Activated CD4-positive, alpha-beta T cell treated with anti-CD3 and anti-CD28 coated beads for 48 hours (primary cell): ENCODE results near the gene PDCD11.

Source experiments
- DNase-seq: peaks from one replicate; pipeline ENCODE4 v3.0.0-alpha.2; 2020

Gene PDCD11

GRCh38 chr10:103419101-103419500, 22.7 kb downstream of the PDCD11 start:
- no peak for DNase-seq

DNA sequence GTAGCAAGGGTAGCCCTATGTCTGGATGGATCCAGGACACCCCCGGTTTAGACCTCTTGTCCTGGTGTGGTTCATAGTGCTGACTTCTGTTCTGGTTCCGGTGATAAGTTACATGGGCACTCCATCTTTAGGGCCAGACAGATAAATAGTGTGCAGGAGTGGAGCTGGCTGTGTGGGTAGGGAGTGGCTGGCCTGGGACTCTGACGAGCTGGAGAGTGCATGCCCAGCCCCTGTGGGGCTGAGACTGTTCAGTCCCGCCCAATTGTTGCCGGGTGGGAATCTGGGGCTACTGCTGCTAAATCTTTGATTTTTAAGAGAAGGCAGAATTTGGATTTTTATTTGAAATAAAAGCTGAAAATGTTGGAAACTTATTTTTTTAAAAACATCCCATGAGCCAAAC, 27.3 kb downstream of the PDCD11 start:
- DNase-seq = no peak

DNA sequence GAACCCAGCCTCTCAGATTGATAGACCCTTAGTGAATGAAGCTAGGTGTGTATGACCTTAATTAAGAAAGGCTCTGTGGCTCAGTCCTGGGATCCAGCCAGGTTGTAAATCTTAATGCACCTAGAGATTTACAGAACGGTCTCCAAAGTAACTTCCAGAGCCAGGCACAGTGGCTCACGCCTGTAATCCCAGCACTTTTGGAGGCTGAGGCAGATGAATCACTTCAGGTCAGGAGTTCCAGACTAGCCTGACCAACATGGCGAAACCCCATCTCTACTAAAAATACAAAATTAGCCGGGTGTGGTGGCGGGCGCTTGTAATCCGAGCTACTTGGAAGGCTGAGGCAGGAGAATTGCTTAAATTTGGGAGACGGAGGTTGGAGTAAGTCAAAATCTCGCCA, 31.4 kb downstream of the PDCD11 start:
- no peak for DNase-seq

DNA sequence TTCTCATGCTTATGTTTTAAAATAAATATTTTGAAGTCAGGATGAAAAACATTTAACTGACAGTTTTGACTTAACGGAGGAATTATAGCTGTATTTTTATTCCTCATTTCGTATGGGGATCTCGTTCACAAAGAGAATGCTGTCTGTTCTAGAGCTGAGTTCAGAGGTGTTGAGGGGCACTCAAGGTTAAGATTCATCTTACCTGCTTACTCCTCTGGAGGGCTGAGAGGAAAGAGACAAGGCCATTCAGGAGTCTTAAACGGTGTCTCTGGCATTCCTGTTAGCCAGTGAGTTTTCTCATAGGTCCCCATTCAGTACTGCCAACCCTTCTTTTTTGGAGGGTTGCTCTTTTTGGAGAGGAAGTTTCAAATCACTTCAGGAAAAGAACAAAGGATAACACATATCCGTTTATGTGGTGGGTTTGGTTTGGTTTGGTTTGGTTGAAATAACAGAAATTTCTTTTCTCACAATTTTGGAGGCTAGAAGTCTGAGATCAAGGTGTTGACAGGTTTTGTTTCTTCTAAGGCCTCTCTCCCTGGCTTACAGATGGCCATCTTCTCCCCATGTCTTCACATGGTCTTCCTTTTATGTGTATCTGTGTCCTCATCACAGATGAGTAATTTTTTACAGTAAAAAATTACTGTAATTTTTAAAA, 32.7 kb downstream of the PDCD11 start:
- DNase-seq = no peak

DNA sequence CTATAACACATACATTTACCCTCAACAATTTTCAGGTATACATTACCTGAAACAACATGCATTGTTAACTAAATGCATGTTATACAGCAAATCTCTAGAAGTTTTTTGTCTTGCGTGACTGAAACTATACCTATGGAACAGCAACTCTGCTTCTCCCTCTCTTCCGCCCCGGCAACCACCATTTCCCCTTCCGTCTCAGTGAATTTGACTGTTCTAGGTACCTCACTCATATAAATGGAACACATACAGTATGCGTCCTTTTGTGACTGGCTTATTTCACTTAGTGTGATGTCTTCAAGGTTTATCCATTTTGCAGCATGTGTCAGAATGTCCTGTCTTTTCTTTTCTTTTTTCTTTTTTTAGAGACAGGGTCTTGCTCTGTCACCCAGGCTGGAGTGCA, 33.2 kb downstream of the PDCD11 start:
- DNase-seq = no peak

DNA sequence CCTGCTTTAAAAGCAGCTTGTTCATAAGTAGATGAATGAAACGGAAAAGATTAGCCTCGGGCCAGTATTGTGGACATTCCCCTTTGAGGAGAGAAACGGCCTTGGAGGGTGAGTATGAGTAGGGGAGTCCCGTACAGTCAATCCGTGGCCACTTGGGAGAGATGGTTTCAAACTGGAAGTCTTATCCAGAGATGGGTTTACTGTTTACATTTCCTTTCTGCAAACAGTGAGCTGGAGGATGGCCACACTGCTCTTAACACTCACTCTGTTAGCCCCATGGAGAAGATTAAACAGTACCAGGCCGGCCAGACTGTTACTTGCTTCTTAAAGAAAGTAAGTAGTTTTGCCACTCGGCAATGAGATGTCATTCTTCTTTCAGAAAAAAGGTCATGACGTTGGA, 35.5 kb downstream of the PDCD11 start:
- DNase-seq = no peak

DNA sequence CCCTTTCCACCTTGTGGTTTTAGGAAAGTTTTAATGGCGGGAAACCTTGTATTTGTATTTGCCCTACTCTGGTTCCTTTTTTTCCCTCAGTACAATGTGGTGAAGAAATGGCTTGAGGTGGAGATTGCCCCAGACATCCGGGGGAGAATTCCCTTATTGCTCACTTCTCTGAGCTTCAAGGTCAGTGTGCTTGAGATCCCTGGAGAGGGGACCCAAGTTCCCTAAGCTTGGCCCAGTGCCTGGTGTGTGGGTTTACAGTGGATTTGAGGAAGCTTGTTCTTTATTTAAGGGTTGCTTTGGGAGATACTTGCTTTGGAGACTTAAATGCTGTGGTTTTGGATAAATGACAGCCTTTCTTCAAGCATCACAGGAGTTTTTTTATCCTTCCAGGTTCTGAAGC, 37.4 kb downstream of the PDCD11 start:
- no peak for DNase-seq

DNA sequence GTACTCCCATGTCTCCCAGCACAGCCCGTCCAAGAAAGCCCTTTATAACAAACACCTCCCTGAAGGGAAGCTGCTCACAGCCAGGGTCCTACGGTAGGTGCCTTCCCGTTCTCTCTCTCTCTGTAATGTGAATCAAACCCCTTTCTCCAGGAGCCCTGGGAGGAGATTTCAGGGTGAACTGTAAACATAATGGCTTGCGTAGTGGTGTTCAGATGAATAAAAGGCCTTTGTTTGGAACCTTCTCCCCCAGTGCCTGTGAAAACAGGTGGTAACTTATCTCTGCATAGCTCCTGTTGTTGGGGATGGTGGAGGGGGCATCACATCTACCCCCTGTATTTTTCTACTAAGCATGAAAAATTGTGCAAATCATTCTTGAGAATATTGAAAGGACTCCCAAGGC, 43.4 kb downstream of the PDCD11 start:
- DNase-seq = no peak

DNA sequence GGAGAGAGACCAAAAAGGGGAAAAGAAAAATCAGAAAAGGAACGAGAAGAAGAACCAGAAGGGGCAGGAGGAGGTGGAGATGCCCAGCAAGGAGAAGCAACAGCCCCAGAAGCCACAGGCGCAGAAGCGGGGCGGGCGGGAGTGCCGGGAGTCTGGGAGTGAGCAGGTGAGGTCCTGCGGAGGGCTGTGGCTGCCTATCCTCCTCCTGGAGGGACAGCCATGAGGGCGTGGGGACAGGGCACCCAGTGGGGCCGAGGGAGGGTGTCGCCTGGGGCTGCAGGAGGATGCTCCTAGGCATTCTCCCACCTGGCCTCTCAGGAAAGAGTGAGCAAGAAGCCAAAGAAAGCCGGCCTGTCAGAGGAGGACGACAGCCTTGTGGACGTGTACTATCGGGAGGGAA, 44.0 kb downstream of the PDCD11 start:
- no peak for DNase-seq

GRCh38 chr10:103441206-103441605, 44.8 kb downstream of the PDCD11 start:
- DNase-seq = no peak

- DNase-seq = no peak
These were observed 45.2 kb downstream of the PDCD11 start for GRCh38 chr10:103441611-103442010.

DNA sequence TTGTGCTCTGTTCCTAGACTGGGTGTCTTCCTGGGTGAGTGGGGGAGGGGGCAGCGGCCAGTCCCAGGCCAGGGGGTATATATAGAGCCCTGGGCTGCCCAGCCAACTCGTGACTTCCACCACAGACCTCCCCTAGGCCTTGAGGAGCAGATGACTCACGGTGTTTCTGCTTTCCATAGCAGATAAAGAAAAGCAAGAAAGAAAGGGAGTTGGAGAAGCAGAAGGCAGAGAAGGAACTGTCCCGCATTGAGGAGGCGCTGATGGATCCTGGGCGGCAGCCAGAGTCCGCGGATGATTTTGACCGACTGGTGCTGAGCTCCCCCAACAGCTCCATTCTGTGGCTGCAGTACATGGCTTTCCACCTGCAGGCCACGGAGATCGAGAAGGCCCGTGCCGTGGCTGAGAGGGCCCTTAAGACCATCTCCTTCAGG, 45.6 kb downstream of the PDCD11 start:
- DNase-seq = no peak

DNA sequence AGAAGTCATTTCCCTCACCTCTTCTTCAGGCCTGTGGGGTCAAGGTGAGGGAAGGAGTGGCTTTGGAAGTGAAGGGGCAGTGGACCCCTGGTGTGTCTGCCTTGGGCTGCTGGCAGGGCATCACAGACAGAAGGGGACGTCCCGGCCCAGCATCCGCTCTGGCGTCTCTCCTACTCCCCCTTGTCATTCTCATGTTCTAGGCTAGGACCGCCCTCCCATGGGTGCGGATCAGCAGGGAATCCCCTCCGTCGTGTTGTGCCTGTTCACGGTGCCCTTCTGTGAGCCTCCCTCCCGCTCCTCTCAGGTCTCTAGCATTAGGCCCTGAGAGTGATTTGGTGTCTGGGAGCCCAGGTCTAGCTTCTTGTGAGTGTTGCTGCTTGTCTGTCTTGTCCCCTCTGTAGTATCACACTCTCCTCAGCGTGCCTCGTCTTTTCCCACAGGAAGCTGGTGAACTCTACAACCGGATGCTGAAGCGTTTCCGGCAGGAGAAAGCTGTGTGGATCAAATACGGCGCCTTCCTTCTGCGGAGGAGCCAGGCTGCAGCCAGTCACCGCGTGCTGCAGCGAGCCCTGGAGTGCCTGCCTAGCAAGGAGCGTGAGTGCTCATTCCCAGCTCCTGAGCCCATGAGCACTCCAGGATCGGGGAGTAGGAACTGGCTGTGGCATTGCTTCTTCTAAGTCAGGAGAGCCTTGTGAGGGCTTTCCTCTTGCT, 47.2 kb downstream of the PDCD11 start:
- no peak for DNase-seq

DNA sequence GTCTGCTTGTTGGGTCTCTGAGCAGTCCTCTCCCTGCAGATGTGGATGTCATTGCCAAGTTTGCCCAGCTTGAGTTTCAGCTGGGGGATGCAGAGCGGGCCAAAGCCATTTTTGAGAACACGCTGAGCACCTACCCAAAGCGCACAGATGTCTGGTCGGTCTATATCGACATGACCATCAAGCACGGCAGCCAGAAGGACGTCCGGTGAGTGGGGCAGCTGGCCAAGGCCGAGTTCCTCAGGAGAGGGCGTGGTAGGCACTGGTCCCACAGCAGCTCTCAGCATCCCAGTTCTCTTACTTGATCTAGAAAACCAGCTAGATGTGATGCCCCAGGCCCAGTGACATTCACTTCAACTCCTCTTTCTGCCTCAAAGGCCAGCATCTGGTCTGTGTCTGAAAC, 48.1 kb downstream of the PDCD11 start:
- no peak for DNase-seq

DNA sequence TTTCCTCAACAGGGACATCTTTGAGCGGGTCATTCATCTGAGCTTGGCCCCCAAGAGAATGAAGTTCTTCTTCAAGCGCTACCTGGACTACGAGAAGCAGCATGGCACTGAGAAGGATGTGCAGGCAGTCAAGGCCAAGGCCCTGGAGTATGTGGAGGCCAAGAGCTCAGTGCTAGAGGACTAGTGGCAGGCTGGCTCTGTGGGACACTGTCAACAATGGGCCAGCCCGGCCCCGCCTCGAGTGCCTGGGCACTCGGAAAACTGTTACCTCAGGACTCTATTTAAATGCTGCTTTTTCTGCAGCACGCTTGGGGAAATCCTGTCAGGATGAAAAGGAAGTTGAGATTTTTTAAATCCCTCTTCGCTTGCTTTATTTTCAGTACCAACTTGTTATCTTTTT, 48.9 kb downstream of the PDCD11 start:
- no peak for DNase-seq

- DNase-seq = no peak
These were observed 49.5 kb downstream of the PDCD11 start for GRCh38 chr10:103445767-103446567.

DNA sequence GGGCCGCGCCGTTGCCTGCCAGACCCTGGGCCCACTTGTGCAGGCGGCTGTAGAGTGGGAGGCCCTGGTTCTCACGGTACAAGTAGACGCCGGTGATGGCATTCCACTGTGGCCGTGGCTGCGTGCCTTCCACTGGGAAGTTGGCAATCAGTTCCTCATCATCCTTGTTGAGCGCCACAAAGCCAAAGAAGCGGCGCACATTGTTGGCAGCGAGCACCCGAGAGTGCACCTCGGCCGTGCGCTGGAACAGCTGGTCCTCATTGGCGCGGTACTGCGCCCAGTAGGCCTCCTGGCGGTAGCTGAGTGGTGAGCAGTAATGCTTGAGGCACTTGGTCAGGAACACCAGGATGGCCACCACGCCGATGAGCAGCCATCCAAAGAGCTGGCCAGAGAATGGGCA, 50.8 kb downstream of the PDCD11 start:
- no peak for DNase-seq

GRCh38 chr10:103448746-103449145, 52.3 kb downstream of the PDCD11 start:
- DNase-seq = no peak

- DNase-seq = no peak
These were observed 53.0 kb downstream of the PDCD11 start for GRCh38 chr10:103449208-103450144.

GRCh38 chr10:103450201-103450695, 53.8 kb downstream of the PDCD11 start:
- DNase-seq = no peak

DNA sequence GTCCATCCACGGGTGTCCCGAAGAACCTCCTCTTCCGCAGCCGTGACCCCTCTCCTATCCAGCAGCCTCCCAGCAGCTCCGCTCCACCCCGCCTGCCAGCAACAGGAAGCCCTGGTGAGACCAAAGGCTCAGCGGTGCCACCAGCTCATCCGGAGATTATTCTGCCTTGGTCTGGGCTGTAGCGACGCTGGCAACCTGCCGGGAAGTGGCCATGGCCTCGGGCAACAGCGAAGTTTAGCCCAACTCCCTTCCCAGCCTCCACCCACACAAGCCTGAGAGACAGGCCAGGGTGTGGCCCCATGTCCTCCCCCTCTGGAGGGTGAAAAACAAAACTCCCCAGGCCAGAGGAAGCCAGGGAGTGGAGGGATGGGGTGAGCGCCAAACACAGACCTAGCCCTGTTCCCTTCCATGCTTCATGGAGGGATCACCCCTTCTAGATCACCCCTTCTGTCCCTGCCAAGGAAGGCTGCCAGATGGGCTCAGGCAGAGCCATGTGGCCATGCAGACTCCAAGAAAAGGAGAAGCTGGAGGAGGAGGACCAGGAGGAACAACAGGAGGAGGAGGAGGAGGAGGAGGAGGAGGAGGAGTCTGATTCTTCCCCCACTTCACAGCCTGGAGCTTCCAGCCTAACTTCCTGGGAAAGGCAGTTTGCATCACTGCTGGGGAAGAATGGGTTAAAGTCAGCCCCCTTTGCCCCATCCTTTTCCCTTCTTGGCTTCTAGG, 54.8 kb downstream of the PDCD11 start:
- DNase-seq = peak; percentile 58
